ENCODE results near the gene CLSTN3. TPM values are rescaled to one million over a fixed set of nuclear protein-coding genes. Genes with fewer than 3 reads are reported as not detected.

Gene CLSTN3
- total and polyA plus RNA-seq, 2 donors from 2014 or later: 33.0 to 64.2 TPM

DNA sequence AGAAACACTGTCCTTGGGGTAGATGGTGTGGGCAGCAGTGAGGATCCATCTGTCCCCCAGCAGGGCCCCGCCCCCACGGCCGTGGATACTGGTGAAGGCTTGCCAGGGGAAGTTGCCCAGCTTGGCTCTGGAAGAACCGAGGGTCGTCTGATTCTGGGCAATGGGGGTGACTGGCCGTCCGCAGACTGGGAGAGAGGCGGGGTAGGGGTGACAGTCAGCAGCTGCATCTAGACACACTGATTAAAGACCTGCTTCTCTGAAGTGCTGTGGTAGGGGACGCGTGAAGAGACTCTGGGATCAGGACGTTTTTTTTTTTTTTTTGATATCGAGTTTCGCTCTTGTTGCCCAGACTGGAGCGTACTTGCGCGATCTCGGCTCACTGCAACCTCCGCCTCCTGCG is 33.2 kb upstream of the CLSTN3 start:
- DNase-seq (peak in 4 of 5 donors; percentile 45 to 61 (median 52)), FAIRE-seq (no peak)
- no peaks in the 10 kb centered on the region for H3K9me3 ChIP-seq (ENCODE audit: control insufficient read depth in 2 of 3, insufficient read depth in 1 of 3, low read length in 3 of 3)
- H3K27me3 ChIP-seq (ENCODE audit: control insufficient read depth, insufficient read depth, low read length): no peaks in the 10 kb centered on the region
- no peak overlapping the region for H3K9ac ChIP-seq (ENCODE audit: low read length in 3 of 3)
- intact Hi-C loops (cut with DNase I): loop anchor here (10.0 kb wide), 1 partner anchor 152 kb away; the partner anchor contains the start of genes C12orf57 and RNU7-1
- H3K4me3 ChIP-seq (ENCODE audit: low read length in 3 of 3): no peak overlapping the region
- no peak overlapping the region for H3K27ac ChIP-seq (ENCODE audit: low read depth in 2 of 2, low read length in 2 of 2)
- TF ChIP-seq, protein P1, sequence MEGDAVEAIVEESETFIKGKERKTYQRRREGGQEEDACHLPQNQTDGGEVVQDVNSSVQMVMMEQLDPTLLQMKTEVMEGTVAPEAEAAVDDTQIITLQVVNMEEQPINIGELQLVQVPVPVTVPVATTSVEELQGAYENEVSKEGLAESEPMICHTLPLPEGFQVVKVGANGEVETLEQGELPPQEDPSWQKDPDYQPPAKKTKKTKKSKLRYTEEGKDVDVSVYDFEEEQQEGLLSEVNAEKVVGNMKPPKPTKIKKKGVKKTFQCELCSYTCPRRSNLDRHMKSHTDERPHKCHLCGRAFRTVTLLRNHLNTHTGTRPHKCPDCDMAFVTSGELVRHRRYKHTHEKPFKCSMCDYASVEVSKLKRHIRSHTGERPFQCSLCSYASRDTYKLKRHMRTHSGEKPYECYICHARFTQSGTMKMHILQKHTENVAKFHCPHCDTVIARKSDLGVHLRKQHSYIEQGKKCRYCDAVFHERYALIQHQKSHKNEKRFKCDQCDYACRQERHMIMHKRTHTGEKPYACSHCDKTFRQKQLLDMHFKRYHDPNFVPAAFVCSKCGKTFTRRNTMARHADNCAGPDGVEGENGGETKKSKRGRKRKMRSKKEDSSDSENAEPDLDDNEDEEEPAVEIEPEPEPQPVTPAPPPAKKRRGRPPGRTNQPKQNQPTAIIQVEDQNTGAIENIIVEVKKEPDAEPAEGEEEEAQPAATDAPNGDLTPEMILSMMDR (IDR thresholded peaks at IDR 0.05; ENCODE audit: borderline replicate concordance, extremely low read depth, insufficient read depth): no peak
- H3K4me1 ChIP-seq (ENCODE audit: control insufficient read depth in 2 of 3, insufficient read depth in 2 of 3, low read depth in 1 of 3, low read length in 3 of 3): peaks cover 0 to 5% (median 0%) of the 10 kb centered on the region in 3 donors
- no peaks in the 10 kb centered on the region for H3K36me3 ChIP-seq (ENCODE audit: control insufficient read depth in 2 of 3, insufficient read depth in 3 of 3, low read length in 3 of 3)

DNA sequence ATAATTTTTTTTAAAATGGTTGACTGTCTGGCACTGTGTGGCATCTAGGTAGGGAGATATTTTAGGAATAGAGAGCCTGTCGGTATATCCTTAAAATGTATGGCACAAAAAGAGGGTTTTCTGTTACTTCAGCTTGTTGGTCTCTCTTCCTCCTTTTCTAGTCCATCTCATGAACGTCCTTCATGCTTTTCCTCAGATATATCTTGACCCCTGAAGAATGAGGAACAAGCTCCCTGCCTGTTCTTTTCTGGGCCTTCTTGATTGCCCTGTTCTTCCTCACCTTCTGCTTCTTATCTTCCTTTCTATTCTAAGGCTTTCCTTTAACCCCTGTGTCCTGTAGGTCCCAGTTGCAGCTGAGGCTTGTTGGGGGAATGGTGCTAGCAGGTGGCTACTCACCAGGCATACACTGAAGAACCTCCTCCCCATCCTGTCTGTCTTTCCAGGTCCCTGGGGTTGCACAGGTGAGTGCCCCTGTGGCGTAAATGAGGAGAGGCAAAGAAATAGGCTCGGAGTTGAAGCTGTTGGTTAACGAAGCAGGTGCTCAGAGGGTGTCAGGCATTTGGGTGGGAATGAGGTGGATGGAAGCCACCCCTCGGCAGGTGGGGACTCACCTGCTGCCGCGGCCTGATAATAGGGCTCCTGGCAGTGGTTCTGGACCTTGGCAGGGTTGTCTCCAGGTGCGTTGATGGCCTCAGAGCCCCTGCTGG is 30.7 kb upstream of the CLSTN3 start:
- TF ChIP-seq, protein P1 (IDR thresholded peaks at IDR 0.05; ENCODE audit: borderline replicate concordance, extremely low read depth, insufficient read depth): no peak
- Histone ChIP-seq H3K27ac (ENCODE audit: low read depth in 2 of 2, low read length in 2 of 2) (no peak overlapping the region), H3K4me3 (ENCODE audit: low read length in 3 of 3) (no peak overlapping the region), H3K4me1 (ENCODE audit: control insufficient read depth in 2 of 3, insufficient read depth in 2 of 3, low read depth in 1 of 3, low read length in 3 of 3) (no peaks in the 10 kb centered on the region), H3K36me3 (ENCODE audit: control insufficient read depth in 2 of 3, insufficient read depth in 3 of 3, low read length in 3 of 3) (no peaks in the 10 kb centered on the region), H3K27me3 (ENCODE audit: control insufficient read depth, insufficient read depth, low read length) (no peaks in the 10 kb centered on the region), H3K9ac (ENCODE audit: low read length in 3 of 3) (no peak overlapping the region), H3K9me3 (ENCODE audit: control insufficient read depth in 2 of 3, insufficient read depth in 1 of 3, low read length in 3 of 3) (no peaks in the 10 kb centered on the region)
- DNase-seq (no peak), FAIRE-seq (no peak)
- intact Hi-C loops (cut with DNase I): loop anchor here (10.0 kb wide), 1 partner anchor 155 kb away; the partner anchor contains the start of genes C12orf57 and RNU7-1

DNA sequence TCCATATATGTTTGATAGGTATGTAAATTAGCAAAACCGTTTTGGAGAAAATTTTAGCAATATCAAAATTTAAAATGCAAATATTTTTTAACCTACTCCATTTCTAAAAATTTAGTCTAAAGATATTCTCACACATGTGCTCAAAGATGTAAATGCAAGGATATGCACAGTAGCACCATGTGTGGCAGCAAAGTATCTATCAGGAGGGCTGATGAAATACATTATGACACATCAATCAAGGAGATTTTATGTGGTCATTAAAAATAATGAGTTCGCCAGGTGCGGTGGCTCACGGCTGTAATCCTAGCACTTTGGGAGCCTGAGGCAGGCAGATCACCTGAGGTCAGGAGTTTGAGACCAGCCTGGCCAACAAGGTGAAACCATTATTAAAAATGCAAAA is 29.9 kb upstream of the CLSTN3 start:
- Histone ChIP-seq H3K9me3 (ENCODE audit: control insufficient read depth in 2 of 3, insufficient read depth in 1 of 3, low read length in 3 of 3) (no peaks in the 10 kb centered on the region), H3K36me3 (ENCODE audit: control insufficient read depth in 2 of 3, insufficient read depth in 3 of 3, low read length in 3 of 3) (no peaks in the 10 kb centered on the region), H3K27ac (ENCODE audit: low read depth in 2 of 2, low read length in 2 of 2) (no peak overlapping the region), H3K4me1 (ENCODE audit: control insufficient read depth in 2 of 3, insufficient read depth in 2 of 3, low read depth in 1 of 3, low read length in 3 of 3) (no peaks in the 10 kb centered on the region), H3K9ac (ENCODE audit: low read length in 3 of 3) (no peak overlapping the region), H3K27me3 (ENCODE audit: control insufficient read depth, insufficient read depth, low read length) (no peaks in the 10 kb centered on the region), H3K4me3 (ENCODE audit: low read length in 3 of 3) (no peak overlapping the region)
- DNase-seq (no peak), FAIRE-seq (no peak)
- intact Hi-C loops (cut with DNase I): no loop called here
- TF ChIP-seq, protein P1 (IDR thresholded peaks at IDR 0.05; ENCODE audit: borderline replicate concordance, extremely low read depth, insufficient read depth): no peak

Measured in kidney (tissue), 14 donors.